IMR-90 (cell line): ENCODE results near the gene OLIG3. TPM values are rescaled to one million over a fixed set of nuclear protein-coding genes. Genes with fewer than 3 reads are reported as not detected.

Experiments used
- ATAC-seq: fragments of 200-7000 bp; cut with Tn5 transposase; 2 replicates; pipeline ENCODE4 v1.9.1; 2020; ENCODE audit warnings: low read depth, mild to moderate bottlenecking, moderate library complexity
- BruUV-seq: library from RNA; stranded (reverse); fragments of 400-500 nt; replicated peaks from 2 replicates; lab custom pipeline; 2021; lab: Mats Ljungman, UMichigan
- CTCF ChIA-PET: fragments of 300-600 bp; formaldehyde crosslinking; extraction: SDS; loops from one replicate; lab custom pipeline; 2021; ENCODE audit warnings: antibody characterized with exemption; lab: Yijun Ruan, JAX
- POLR2A ChIA-PET: fragments of 300-600 bp; sonication (Branson Sonifier 250); formaldehyde crosslinking; loops from one replicate; lab custom pipeline; 2022; ENCODE audit warnings: antibody characterized with exemption; ENCODE audit not compliant: unreplicated experiment; lab: Charles Lee
- DNase-seq: peaks from one replicate; pipeline ENCODE4 v3.0.0; 2013
- H2AFZ ChIP-seq: replicated peaks from 2 replicates; pipeline ENCODE3; 2013; ENCODE audit warnings: low read length, mild to moderate bottlenecking; ENCODE audit not compliant: poor library complexity
- H2AK5ac ChIP-seq: 2 replicates; pipeline ENCODE4 v1.6.1; 2013; ENCODE audit warnings: low read depth, low read length, inconsistent platforms
- H2AK9ac ChIP-seq: replicated peaks from 2 replicates; pipeline ENCODE3; 2013; ENCODE audit warnings: mild to moderate bottlenecking, low read depth, low read length, moderate library complexity; ENCODE audit not compliant: poor library complexity
- H2BK120ac ChIP-seq: 2 replicates; pipeline ENCODE4 v1.6.1; 2013; ENCODE audit warnings: low read depth, low read length, inconsistent platforms
- H2BK15ac ChIP-seq: 3 replicates; pipeline ENCODE4 v1.6.1; 2013; ENCODE audit warnings: low read depth, low read length, inconsistent platforms
- H2BK20ac ChIP-seq: 2 replicates; pipeline ENCODE4 v1.6.1; 2013; ENCODE audit warnings: low read depth, mild to moderate bottlenecking, inconsistent platforms, low read length, moderate library complexity
- H2BK5ac ChIP-seq: 2 replicates; pipeline ENCODE4 v1.6.1; 2013; ENCODE audit warnings: mild to moderate bottlenecking, low read depth, low read length, inconsistent platforms; ENCODE audit not compliant: poor library complexity, severe bottlenecking
- H3K14ac ChIP-seq: replicated peaks from 2 replicates; pipeline ENCODE4 v1.6.1; 2013; ENCODE audit warnings: low read depth, low read length, inconsistent platforms
- H3K18ac ChIP-seq: 2 replicates; pipeline ENCODE4 v1.6.1; 2013; ENCODE audit warnings: low read depth, low read length, control low read depth
- H3K23ac ChIP-seq: 2 replicates; pipeline ENCODE4 v1.6.1; 2013; ENCODE audit warnings: low read depth, low read length, inconsistent platforms
- H3K27ac ChIP-seq: 2 replicates; pipeline ENCODE4 v1.5.1; 2013; ENCODE audit warnings: mild to moderate bottlenecking, control low read depth, low read length; ENCODE audit not compliant: insufficient read depth
- H3K27me3 ChIP-seq: 2 replicates; pipeline ENCODE4 v1.6.1; 2013; ENCODE audit warnings: low read length; ENCODE audit not compliant: control insufficient read depth, insufficient read depth
- H3K36me3 ChIP-seq: 2 replicates; pipeline ENCODE4 v1.6.1; 2013; ENCODE audit warnings: low read length, mixed read lengths; ENCODE audit not compliant: control insufficient read depth, insufficient read depth
- H3K4ac ChIP-seq: 2 replicates; pipeline ENCODE4 v1.6.1; 2013; ENCODE audit warnings: low read depth, low read length, inconsistent platforms
- H3K4me1 ChIP-seq: 2 replicates; pipeline ENCODE4 v1.6.1; 2013; ENCODE audit warnings: low read length, mixed read lengths; ENCODE audit not compliant: control insufficient read depth, insufficient read depth
- H3K4me2 ChIP-seq: 2 replicates; pipeline ENCODE4 v1.6.1; 2013; ENCODE audit warnings: low read depth, mild to moderate bottlenecking, control low read depth, low read length, moderate library complexity
- H3K4me3 ChIP-seq: 2 replicates; pipeline ENCODE4 v1.5.1; 2013; ENCODE audit warnings: low read depth, mild to moderate bottlenecking, control low read depth, low read length, moderate library complexity; ENCODE audit not compliant: insufficient read depth
- H3K56ac ChIP-seq: 2 replicates; pipeline ENCODE4 v1.6.1; 2013; ENCODE audit warnings: low read length, inconsistent platforms; ENCODE audit not compliant: insufficient read depth; ENCODE audit errors: extremely low read depth
- H3K79me1 ChIP-seq, 2 experiments: 2 replicates each; pipeline ENCODE4 v1.6.1; 2013; ENCODE audit warnings: low read length in 2 of 2, inconsistent platforms in 1 of 2, low read depth in 1 of 2
- H3K9ac ChIP-seq: 2 replicates; pipeline ENCODE4 v1.6.1; 2013; ENCODE audit warnings: low read depth, low read length, control low read depth
- H3K9me1 ChIP-seq: 2 replicates; pipeline ENCODE4 v1.6.1; 2013; ENCODE audit warnings: low read length, inconsistent platforms; ENCODE audit not compliant: insufficient read depth
- H3K9me3 ChIP-seq: 2 replicates; pipeline ENCODE4 v1.6.1; 2013; ENCODE audit warnings: low read length; ENCODE audit not compliant: control insufficient read depth, insufficient read depth
- H4K20me1 ChIP-seq: 2 replicates; pipeline ENCODE4 v1.6.1; 2013; ENCODE audit warnings: low read length, inconsistent platforms; ENCODE audit not compliant: insufficient read depth
- H4K5ac ChIP-seq: 2 replicates; pipeline ENCODE4 v1.6.1; 2013; ENCODE audit warnings: mild to moderate bottlenecking, low read depth, low read length, control low read depth
- H4K8ac ChIP-seq, 2 experiments: 2 replicates each; pipeline ENCODE4 v1.6.1; 2013; ENCODE audit warnings: low read depth in 2 of 2, low read length in 2 of 2, control low read depth in 1 of 2, inconsistent platforms in 1 of 2
- H4K91ac ChIP-seq: 2 replicates; pipeline ENCODE4 v1.6.1; 2013; ENCODE audit warnings: low read depth, low read length, inconsistent platforms; ENCODE audit not compliant: insufficient read depth
- BHLHE40 ChIP-seq: fragments of 150-350 bp; IDR thresholded peaks from 2 replicates; pipeline ENCODE4 v1.6.1; 2016; ENCODE audit warnings: mild to moderate bottlenecking, low read depth, low read length
- CEBPB ChIP-seq: IDR thresholded peaks from 2 replicates; pipeline ENCODE4 v1.6.1; 2012; ENCODE audit warnings: low read depth, low read length, improper control_type of control experiment
- CHD1 ChIP-seq: IDR thresholded peaks from 2 replicates; pipeline ENCODE4 v1.6.1; 2012; ENCODE audit warnings: low read depth, low read length, improper control_type of control experiment
- ELK1 ChIP-seq: fragments of 150-350 bp; IDR thresholded peaks from 2 replicates; pipeline ENCODE4 v1.6.1; 2016; ENCODE audit warnings: low read depth, mild to moderate bottlenecking, low read length, moderate library complexity, borderline replicate concordance
- FOS ChIP-seq: fragments of 150-350 bp; IDR thresholded peaks from 2 replicates; pipeline ENCODE4 v1.6.1; 2016; ENCODE audit warnings: low read depth, low read length
- MAFK ChIP-seq: IDR thresholded peaks from 2 replicates; pipeline ENCODE4 v1.6.1; 2012; ENCODE audit warnings: low read depth, low read length, improper control_type of control experiment
- MAZ ChIP-seq: IDR thresholded peaks from 2 replicates; pipeline ENCODE4 v1.6.1; 2012; ENCODE audit warnings: low read depth, mild to moderate bottlenecking, low read length, improper control_type of control experiment, moderate library complexity, borderline replicate concordance
- MXI1 ChIP-seq: IDR thresholded peaks from 2 replicates; pipeline ENCODE4 v1.6.1; 2012; ENCODE audit warnings: low read depth, mild to moderate bottlenecking, low read length, moderate library complexity, borderline replicate concordance
- NFE2L2 ChIP-seq: fragments of 150-350 bp; IDR thresholded peaks from 2 replicates; pipeline ENCODE4 v1.6.1; 2016; ENCODE audit warnings: low read depth, mild to moderate bottlenecking, low read length
- POLR2A ChIP-seq: IDR thresholded peaks from 2 replicates; pipeline ENCODE4 v1.6.1; 2012; ENCODE audit warnings: mild to moderate bottlenecking, low read depth, low read length
- RAD21 ChIP-seq: IDR thresholded peaks from 2 replicates; pipeline ENCODE4 v1.6.1; 2012; ENCODE audit warnings: low read length, improper control_type of control experiment
- RCOR1 ChIP-seq: IDR thresholded peaks from 2 replicates; pipeline ENCODE4 v1.6.1; 2012; ENCODE audit warnings: mild to moderate bottlenecking, low read length, improper control_type of control experiment; ENCODE audit not compliant: insufficient replicate concordance
- RFX5 ChIP-seq: IDR thresholded peaks from 2 replicates; pipeline ENCODE4 v1.8.0; 2012; ENCODE audit warnings: low read depth, mild to moderate bottlenecking, low read length, moderate library complexity
- SMC3 ChIP-seq: fragments of 150-350 bp; IDR thresholded peaks from 2 replicates; pipeline ENCODE4 v1.6.1; 2016; ENCODE audit warnings: low read depth, mild to moderate bottlenecking, antibody characterized with exemption, low read length, moderate library complexity
- WGBS, 2 experiments: methylation state at CpG; one replicate each; pipeline versions ENCODE4 v1.1.5 to v1.1.7; 2013; ENCODE audit warnings: missing lambda C conversion rate in 2 of 2; ENCODE audit not compliant: insufficient read length in 1 of 2; ENCODE audit errors: extremely low coverage in 2 of 2; 5-methylcytosine and 5-hydroxymethylcytosine counted together
- dilution Hi-C: fragments of 300-500 bp; cut with HindIII; formaldehyde crosslinking; loops from one replicate; pipeline ENCODE4 v1.14.3; 2018; ENCODE audit warnings: low sequenced_read_pairs; ENCODE audit not compliant: unreplicated experiment
- in situ Hi-C: fragments of 300-500 bp; cut with MboI; formaldehyde crosslinking; loops from 3 replicates; pipeline ENCODE4 v1.14.3; 2019; ENCODE audit warnings: low sequenced_read_pairs, inconsistent platforms, mixed read lengths
- intact Hi-C: fragments of 100-400 bp; cut with micrococcal nuclease; formaldehyde crosslinking; loops from 2 replicates; pipeline ENCODE4 v1.10.0; 2022
- polyA plus RNA-seq, 3 experiments: library from polyadenylated mRNA; depleted of rRNA; stranded (reverse); fragments of >200 nt; gene quantifications; 2 replicates each; pipeline ENCODE4 v1.2.3, GENCODE V29; 2012; ENCODE audit warnings: low replicate concordance in 1 of 3
- total RNA-seq: library from RNA; depleted of rRNA; stranded (reverse); fragments of >200 nt; gene quantifications from 2 replicates; pipeline ENCODE4 v1.2.3, GENCODE V29; 2012
- TF ChIP-seq, protein P1 (sequence below): conservative IDR thresholded peaks from 2 replicates; pipeline ENCODE4 v1.5.1; 2012; ENCODE audit warnings: mild to moderate bottlenecking, low read depth, low read length, improper control_type of control experiment

Gene OLIG3
- total and polyA plus RNA-seq, 2 of the 4 experiments (the other 2 are of a cell fraction), result not detected

GRCh38 chr6:137543114-137543513 is 48.9 kb upstream of the OLIG3 start:
- Histone ChIP-seq H3K9me3 (no peaks in the 10 kb centered on the region), H2AK9ac (no peak overlapping the region), H4K91ac (no peak overlapping the region), H3K14ac (no peak overlapping the region), H3K9me1 (no peaks in the 10 kb centered on the region), H3K4me3 (no peak overlapping the region), H2BK5ac (no peak overlapping the region), H2AFZ (no peak overlapping the region), H3K9ac (no peak overlapping the region), H3K18ac (no peak overlapping the region), H4K8ac (no peak overlapping the region), H3K4ac (no peak overlapping the region), H3K36me3 (no peaks in the 10 kb centered on the region), H3K27me3 (no peaks in the 10 kb centered on the region), H2BK120ac (no peak overlapping the region), H3K27ac (no peak overlapping the region), H3K4me2 (no peak overlapping the region), H2BK15ac (no peak overlapping the region), H3K56ac (no peak overlapping the region), H4K5ac (no peak overlapping the region), H2BK20ac (no peak overlapping the region), H4K20me1 (no peaks in the 10 kb centered on the region), H3K79me1 (no peaks in the 10 kb centered on the region), H3K4me1 (no peaks in the 10 kb centered on the region), H3K23ac (no peak overlapping the region), H2AK5ac (no peak overlapping the region)
- ChIA-PET POLR2A (interaction anchor here (0.6 kb wide), 1 partner anchor 192 kb away, joined by 3 read pairs; no protein-coding TSS in a partner anchor), CTCF (interaction anchor here (0.6 kb wide), 1 partner anchor 112 kb away, joined by 7 read pairs; no protein-coding TSS in a partner anchor)
- no peak for DNase-seq
- intact Hi-C loops, result no loop called here
- dilution Hi-C loops, result no loop called here
- in situ Hi-C loops, result no loop called here
- TF ChIP-seq CHD1 (no peak), BHLHE40 (no peak), NFE2L2 (no peak), MAFK (no peak), RCOR1 (no peak), ELK1 (no peak), MAZ (no peak), RFX5 (no peak), FOS (no peak), SMC3 (no peak), RAD21 (no peak), POLR2A (no peak), CEBPB (no peak), MXI1 (no peak)
- TF ChIP-seq, protein P1, sequence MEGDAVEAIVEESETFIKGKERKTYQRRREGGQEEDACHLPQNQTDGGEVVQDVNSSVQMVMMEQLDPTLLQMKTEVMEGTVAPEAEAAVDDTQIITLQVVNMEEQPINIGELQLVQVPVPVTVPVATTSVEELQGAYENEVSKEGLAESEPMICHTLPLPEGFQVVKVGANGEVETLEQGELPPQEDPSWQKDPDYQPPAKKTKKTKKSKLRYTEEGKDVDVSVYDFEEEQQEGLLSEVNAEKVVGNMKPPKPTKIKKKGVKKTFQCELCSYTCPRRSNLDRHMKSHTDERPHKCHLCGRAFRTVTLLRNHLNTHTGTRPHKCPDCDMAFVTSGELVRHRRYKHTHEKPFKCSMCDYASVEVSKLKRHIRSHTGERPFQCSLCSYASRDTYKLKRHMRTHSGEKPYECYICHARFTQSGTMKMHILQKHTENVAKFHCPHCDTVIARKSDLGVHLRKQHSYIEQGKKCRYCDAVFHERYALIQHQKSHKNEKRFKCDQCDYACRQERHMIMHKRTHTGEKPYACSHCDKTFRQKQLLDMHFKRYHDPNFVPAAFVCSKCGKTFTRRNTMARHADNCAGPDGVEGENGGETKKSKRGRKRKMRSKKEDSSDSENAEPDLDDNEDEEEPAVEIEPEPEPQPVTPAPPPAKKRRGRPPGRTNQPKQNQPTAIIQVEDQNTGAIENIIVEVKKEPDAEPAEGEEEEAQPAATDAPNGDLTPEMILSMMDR, result no peak
- no TSS peak for BruUV-seq
- no peak for ATAC-seq
- WGBS, 2 experiments, result no CpG with 5 or more reads among the region's 2 CpGs
